Trophoblast cell (in vitro differentiated cells and primary cell): ENCODE data around the gene ZC3H8.

ENCODE experiments used
- DNase-seq, 2 donors: peaks; one replicate each; pipeline ENCODE4 v3.0.0-alpha.2; 2016
- H2AFZ ChIP-seq: 2 replicates; pipeline ENCODE4 v1.6.1; 2013; ENCODE audit warnings: low read length, moderate library complexity, mild to moderate bottlenecking; ENCODE audit not compliant: insufficient read depth, poor library complexity
- H2AK5ac ChIP-seq: 2 replicates; pipeline ENCODE4 v1.6.1; 2013; ENCODE audit warnings: mild to moderate bottlenecking, low read length
- H2BK120ac ChIP-seq: 2 replicates; pipeline ENCODE4 v1.6.1; 2013; ENCODE audit warnings: low read length, mild to moderate bottlenecking, moderate library complexity; ENCODE audit not compliant: insufficient read depth, poor library complexity
- H2BK12ac ChIP-seq: 2 replicates; pipeline ENCODE4 v1.6.1; 2013; ENCODE audit warnings: mild to moderate bottlenecking, low read length, moderate library complexity
- H2BK5ac ChIP-seq: 2 replicates; pipeline ENCODE4 v1.6.1; 2013; ENCODE audit warnings: low read length, low read depth, moderate library complexity, mild to moderate bottlenecking; ENCODE audit not compliant: poor library complexity
- H3K14ac ChIP-seq: 2 replicates; pipeline ENCODE4 v1.6.1; 2013; ENCODE audit warnings: mild to moderate bottlenecking, low read length
- H3K18ac ChIP-seq: 2 replicates; pipeline ENCODE4 v1.6.1; 2013; ENCODE audit warnings: mild to moderate bottlenecking, low read length
- H3K23ac ChIP-seq: 2 replicates; pipeline ENCODE4 v1.6.1; 2013; ENCODE audit warnings: low read length
- H3K27ac ChIP-seq: 2 replicates; pipeline ENCODE4 v1.5.1; 2013; ENCODE audit warnings: low read depth, mild to moderate bottlenecking, inconsistent platforms, low read length, moderate library complexity
- H3K27me3 ChIP-seq: 2 replicates; pipeline ENCODE4 v1.6.1; 2013; ENCODE audit warnings: inconsistent platforms, mild to moderate bottlenecking, low read length, moderate library complexity; ENCODE audit not compliant: insufficient read depth
- H3K36me3 ChIP-seq, 2 experiments: 1 replicate in 1 of 2; 2 replicates in 1 of 2; pipeline ENCODE4 v1.6.1; 2013; ENCODE audit warnings: low read length in 2 of 2, mild to moderate bottlenecking in 2 of 2, moderate library complexity in 1 of 2; ENCODE audit not compliant: insufficient read depth in 2 of 2, control insufficient read depth in 1 of 2
- H3K4ac ChIP-seq: 2 replicates; pipeline ENCODE4 v1.6.1; 2013; ENCODE audit warnings: low read depth, mild to moderate bottlenecking, low read length, moderate library complexity
- H3K4me1 ChIP-seq, 2 experiments: 1 replicate in 1 of 2; 2 replicates in 1 of 2; pipeline ENCODE4 v1.6.1; 2013; ENCODE audit warnings: low read length in 2 of 2, mild to moderate bottlenecking in 2 of 2, moderate library complexity in 1 of 2; ENCODE audit not compliant: insufficient read depth in 2 of 2, control insufficient read depth in 1 of 2
- H3K4me2 ChIP-seq: 2 replicates; pipeline ENCODE4 v1.6.1; 2013; ENCODE audit warnings: inconsistent platforms, mild to moderate bottlenecking, low read length, moderate library complexity
- H3K4me3 ChIP-seq: 2 replicates; pipeline ENCODE4 v1.5.1; 2013; ENCODE audit warnings: mild to moderate bottlenecking, low read depth, low read length, inconsistent platforms
- H3K79me1 ChIP-seq: one replicate; pipeline ENCODE4 v1.6.1; 2013; ENCODE audit warnings: low read length
- H3K79me2 ChIP-seq: 2 replicates; pipeline ENCODE4 v1.6.1; 2013; ENCODE audit warnings: low read length, mild to moderate bottlenecking; ENCODE audit not compliant: control insufficient read depth, insufficient read depth, poor library complexity
- H3K9ac ChIP-seq: 2 replicates; pipeline ENCODE4 v1.6.1; 2013; ENCODE audit warnings: mild to moderate bottlenecking, low read length
- H3K9me3 ChIP-seq: 2 replicates; pipeline ENCODE4 v1.6.1; 2013; ENCODE audit warnings: low read depth, mild to moderate bottlenecking, control low read depth, inconsistent platforms, low read length; ENCODE audit not compliant: insufficient read depth
- H4K12ac ChIP-seq: 2 replicates; pipeline ENCODE4 v1.6.1; 2013; ENCODE audit warnings: low read depth, mild to moderate bottlenecking, low read length, moderate library complexity
- H4K8ac ChIP-seq: 2 replicates; pipeline ENCODE4 v1.6.1; 2013; ENCODE audit warnings: low read depth, mild to moderate bottlenecking, low read length, moderate library complexity
- H4K91ac ChIP-seq: one replicate; pipeline ENCODE4 v1.6.1; 2013; ENCODE audit warnings: low read depth, mild to moderate bottlenecking, low read length, moderate library complexity
- WGBS: extraction: QIAGEN DNeasy Blood & Tissue Kit; methylation state at CpG from one replicate; pipeline ENCODE4 v1.1.7; 2013; ENCODE audit warnings: missing lambda C conversion rate; ENCODE audit not compliant: insufficient read length, insufficient coverage; ENCODE audit errors: extremely low coverage; 5-methylcytosine and 5-hydroxymethylcytosine counted together

Gene ZC3H8

DNA sequence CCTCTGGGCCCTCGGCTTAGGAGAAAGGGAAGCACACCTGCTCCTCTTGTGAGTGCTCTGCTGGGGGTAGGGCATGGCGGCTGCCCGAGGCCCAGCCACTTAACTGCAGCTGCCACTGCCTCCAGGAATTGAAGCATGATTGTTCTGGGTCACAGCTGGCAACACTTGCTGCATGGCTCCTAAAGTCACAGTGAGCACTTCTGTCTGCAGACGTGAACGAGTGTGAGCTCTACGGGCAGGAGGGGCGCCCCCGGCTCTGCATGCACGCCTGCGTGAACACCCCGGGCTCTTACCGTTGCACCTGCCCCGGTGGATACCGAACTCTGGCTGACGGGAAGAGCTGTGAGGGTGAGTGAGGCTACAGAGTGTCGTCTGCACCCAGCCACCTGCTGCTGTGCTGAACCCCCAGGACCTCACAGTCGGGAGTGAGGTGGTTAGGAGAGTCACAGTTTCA, 72.2 kb downstream of the ZC3H8 start:
- no peak overlapping the region for H3K14ac ChIP-seq
- H3K36me3 ChIP-seq = no peaks in the 10 kb centered on the region
- WGBS = no CpG with 5 or more reads among the region's 17 CpGs
- no peak overlapping the region for H2BK5ac ChIP-seq
- no peak overlapping the region for H3K18ac ChIP-seq
- H3K9ac ChIP-seq = no peak overlapping the region
- no peak overlapping the region for H2BK120ac ChIP-seq
- no peaks in the 10 kb centered on the region for H3K4me1 ChIP-seq
- H4K8ac ChIP-seq = no peak overlapping the region
- DNase-seq = no peak
- no peaks in the 10 kb centered on the region for H3K79me2 ChIP-seq
- no peak overlapping the region for H2AFZ ChIP-seq
- no peak overlapping the region for H3K4me2 ChIP-seq
- H2BK12ac ChIP-seq = no peak overlapping the region
- no peak overlapping the region for H3K4ac ChIP-seq
- H3K9me3 ChIP-seq = peaks cover 6% of the 10 kb centered on the region
- H4K91ac ChIP-seq = no peak overlapping the region
- H3K27me3 ChIP-seq = peaks cover 2% of the 10 kb centered on the region
- H3K23ac ChIP-seq = no peak overlapping the region
- no peak overlapping the region for H4K12ac ChIP-seq
- no peaks in the 10 kb centered on the region for H3K79me1 ChIP-seq
- H3K27ac ChIP-seq = no peak overlapping the region
- H3K4me3 ChIP-seq = no peak overlapping the region
- no peak overlapping the region for H2AK5ac ChIP-seq

DNA sequence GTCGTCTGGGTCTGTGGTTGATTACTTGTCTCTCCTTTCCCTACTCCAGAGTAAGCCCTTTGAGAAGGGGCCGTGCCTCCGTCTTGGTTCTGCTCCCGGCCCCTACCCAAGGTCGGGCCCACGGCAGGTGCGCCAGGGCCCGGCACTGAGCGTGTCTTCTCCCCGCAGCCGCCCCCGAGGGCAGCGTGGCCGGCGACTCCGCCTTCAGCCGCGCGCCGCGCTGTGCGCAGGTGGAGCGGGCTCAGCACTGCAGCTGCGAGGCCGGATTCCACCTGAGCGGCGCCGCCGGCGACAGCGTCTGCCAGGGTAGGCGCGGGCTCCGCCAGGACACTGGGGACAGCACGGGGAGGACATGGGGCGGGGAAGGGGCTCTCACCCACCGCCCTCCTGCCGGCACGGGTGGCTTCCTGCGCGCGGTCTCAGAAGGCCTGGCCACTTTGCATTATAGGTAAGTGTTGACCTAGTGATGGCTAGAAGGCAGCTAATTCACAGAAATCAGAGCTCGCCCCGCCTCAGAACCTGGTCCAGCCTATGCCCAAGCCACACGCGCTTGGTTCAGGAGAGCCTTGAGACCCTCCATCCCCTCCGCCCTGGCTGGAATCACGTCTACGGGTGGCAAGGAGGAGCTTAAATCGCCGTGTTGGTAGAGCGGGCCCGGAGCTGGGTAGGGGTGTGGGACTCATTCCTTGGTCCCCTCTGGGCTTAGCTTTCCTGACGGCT, 73.1 kb downstream of the ZC3H8 start:
- Histone ChIP-seq H4K12ac (no peak overlapping the region), H3K79me2 (no peaks in the 10 kb centered on the region), H2AFZ (no peak overlapping the region), H3K4ac (no peak overlapping the region), H2BK5ac (no peak overlapping the region), H3K79me1 (no peaks in the 10 kb centered on the region), H3K23ac (no peak overlapping the region), H4K91ac (no peak overlapping the region), H3K9ac (no peak overlapping the region), H3K9me3 (peaks cover 2% of the 10 kb centered on the region), H3K18ac (no peak overlapping the region), H3K27ac (no peak overlapping the region), H3K14ac (no peak overlapping the region), H3K4me1 (no peaks in the 10 kb centered on the region), H3K4me2 (peak overlapping the region; percentile 36), H2BK120ac (no peak overlapping the region), H3K27me3 (peaks cover 2% of the 10 kb centered on the region), H3K36me3 (no peaks in the 10 kb centered on the region), H2BK12ac (no peak overlapping the region), H3K4me3 (no peak overlapping the region), H2AK5ac (no peak overlapping the region), H4K8ac (no peak overlapping the region)
- no CpG with 5 or more reads among the region's 54 CpGs for WGBS
- peak in 1 of 2 donors; percentile 38 for DNase-seq

DNA sequence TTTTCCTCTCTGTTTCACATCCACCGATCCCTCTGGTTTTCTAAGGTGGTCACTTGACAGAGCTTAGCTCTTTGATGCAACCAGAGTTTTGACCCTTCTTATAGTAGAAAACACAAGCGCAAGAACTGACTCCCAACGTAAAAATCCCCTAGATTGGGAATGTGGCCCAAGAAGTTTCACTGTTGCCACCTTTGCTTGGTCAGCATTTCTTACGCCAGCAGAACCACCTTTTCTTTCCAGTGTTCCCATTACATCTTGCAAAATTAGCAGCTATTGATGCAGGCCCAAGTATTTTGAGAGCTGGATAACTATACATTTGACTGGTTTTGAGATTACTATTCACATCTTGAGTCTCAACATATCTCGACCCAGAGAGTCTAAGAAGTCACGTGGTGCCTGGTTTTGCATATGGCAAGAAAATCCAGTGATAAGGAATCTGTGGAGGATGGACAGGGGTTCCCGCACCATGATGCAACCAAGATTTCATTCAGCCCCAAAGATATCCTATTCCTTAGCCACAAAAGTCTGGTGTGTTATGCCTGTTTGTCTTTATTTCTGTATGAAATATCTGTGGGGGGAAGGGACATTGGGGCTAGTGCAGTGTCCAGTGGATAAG, 78.8 kb downstream of the ZC3H8 start:
- no peaks in the 10 kb centered on the region for H3K79me2 ChIP-seq
- no peak overlapping the region for H3K4me3 ChIP-seq
- H4K8ac ChIP-seq = no peak overlapping the region
- H3K79me1 ChIP-seq = no peaks in the 10 kb centered on the region
- H2BK12ac ChIP-seq = no peak overlapping the region
- H3K9ac ChIP-seq = no peak overlapping the region
- no peak overlapping the region for H3K23ac ChIP-seq
- no CpG with 5 or more reads among the region's 7 CpGs for WGBS
- no peaks in the 10 kb centered on the region for H3K27me3 ChIP-seq
- no peak overlapping the region for H4K91ac ChIP-seq
- H2BK120ac ChIP-seq = no peak overlapping the region
- H2BK5ac ChIP-seq = no peak overlapping the region
- H3K4me2 ChIP-seq = no peak overlapping the region
- H3K27ac ChIP-seq = no peak overlapping the region
- H2AFZ ChIP-seq = no peak overlapping the region
- H3K14ac ChIP-seq = no peak overlapping the region
- no peak overlapping the region for H4K12ac ChIP-seq
- no peak overlapping the region for H3K4ac ChIP-seq
- DNase-seq = no peak
- no peaks in the 10 kb centered on the region for H3K36me3 ChIP-seq
- no peaks in the 10 kb centered on the region for H3K4me1 ChIP-seq
- no peaks in the 10 kb centered on the region for H3K9me3 ChIP-seq
- H2AK5ac ChIP-seq = no peak overlapping the region
- H3K18ac ChIP-seq = no peak overlapping the region

DNA sequence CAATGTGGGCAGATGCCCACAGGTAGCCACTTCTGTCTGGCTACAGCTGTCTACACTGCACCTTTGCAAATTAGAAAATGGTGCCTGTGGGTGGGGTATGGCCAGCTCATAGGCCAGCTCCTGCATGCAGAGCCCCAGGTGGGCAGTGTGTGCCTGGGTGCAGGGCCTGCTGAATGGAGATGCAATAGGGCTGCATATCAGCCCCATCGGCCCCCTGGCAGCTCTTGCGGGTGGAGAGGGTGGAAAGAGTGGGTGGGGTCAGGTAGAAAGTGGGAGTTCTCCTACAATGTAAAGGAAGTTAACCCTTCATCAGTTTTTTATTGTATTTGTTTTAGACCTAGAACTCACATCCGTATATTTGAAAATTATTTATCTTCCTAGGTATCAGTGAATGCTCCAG, 79.5 kb downstream of the ZC3H8 start:
- H3K9ac ChIP-seq = no peak overlapping the region
- no CpG with 5 or more reads among the region's 3 CpGs for WGBS

More for the DNA sequence above, 79.5 kb downstream of the ZC3H8 start:
- no peaks in the 10 kb centered on the region for H3K36me3 ChIP-seq
- H3K79me1 ChIP-seq = no peaks in the 10 kb centered on the region
- H2BK12ac ChIP-seq = no peak overlapping the region
- no peak overlapping the region for H4K12ac ChIP-seq
- H3K4ac ChIP-seq = no peak overlapping the region
- H3K4me3 ChIP-seq = no peak overlapping the region
- DNase-seq = no peak
- no peaks in the 10 kb centered on the region for H3K79me2 ChIP-seq
- H2BK120ac ChIP-seq = no peak overlapping the region
- no peaks in the 10 kb centered on the region for H3K9me3 ChIP-seq
- H3K18ac ChIP-seq = no peak overlapping the region
- no peak overlapping the region for H4K8ac ChIP-seq
- no peak overlapping the region for H3K27ac ChIP-seq
- H3K4me1 ChIP-seq = no peaks in the 10 kb centered on the region
- no peak overlapping the region for H3K14ac ChIP-seq
- H2AFZ ChIP-seq = no peak overlapping the region
- no peak overlapping the region for H4K91ac ChIP-seq
- H3K27me3 ChIP-seq = no peaks in the 10 kb centered on the region
- H2AK5ac ChIP-seq = no peak overlapping the region
- no peak overlapping the region for H2BK5ac ChIP-seq
- H3K23ac ChIP-seq = no peak overlapping the region
- H3K4me2 ChIP-seq = no peak overlapping the region
